ENCODE data around the gene MPPED1. TPM values are rescaled to one million over a fixed set of nuclear protein-coding genes. Genes with fewer than 3 reads are reported as not detected.

MPPED1 gene
- polyA plus RNA-seq, 1 experiment = not detected

- peaks cover 25% of the 10 kb centered on the region for H3K9me3 ChIP-seq (ENCODE audit: control insufficient read depth, insufficient read depth, low read length)
- no peak for DNase-seq (ENCODE audit: low read depth, low spot score)
- ChIA-PET POLR2A (no interaction called here), CTCF (interaction anchor here (0.6 kb wide), 1 partner anchor 45 kb away, joined by 4 read pairs; no protein-coding TSS in a partner anchor)
- no peak for TF ChIP-seq CTCF (IDR thresholded peaks at IDR 0.05; ENCODE audit: low read depth, low read length)
- H3K27me3 ChIP-seq (ENCODE audit: control insufficient read depth, insufficient read depth, low read length) = peaks cover 2% of the 10 kb centered on the region
- no peak overlapping the region for H3K27ac ChIP-seq (ENCODE audit: low read depth, low read length)
- H3K4me3 ChIP-seq (ENCODE audit: low read depth, low read length) = no peak overlapping the region
Observed at GRCh38 chr22:43479301-43479950, 67.6 kb downstream of the MPPED1 start.

DNA sequence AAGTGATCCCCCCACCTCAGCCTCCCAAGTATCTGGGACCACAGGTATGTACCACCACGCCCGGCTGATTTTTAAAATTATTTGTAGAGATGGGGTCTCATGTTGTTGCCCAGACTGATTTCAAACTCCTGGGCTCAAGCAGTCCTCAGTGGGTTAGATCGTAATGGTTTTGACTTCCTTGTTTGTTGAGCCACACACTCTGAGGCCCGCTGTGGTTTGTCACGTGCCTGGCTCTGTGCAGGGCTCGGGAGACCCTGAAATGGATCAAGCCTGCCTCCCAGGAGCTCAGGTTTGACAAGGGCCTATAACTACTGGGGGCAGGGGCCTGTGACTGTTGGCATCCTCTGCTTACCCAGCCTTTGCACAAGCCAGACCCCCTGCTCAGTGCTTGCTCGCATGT lies 68.1 kb downstream of the MPPED1 start:
- TF ChIP-seq CTCF (IDR thresholded peaks at IDR 0.05; ENCODE audit: low read depth, low read length) = no peak
- CTCF ChIA-PET = interaction anchor here (0.6 kb wide), 1 partner anchor 44 kb away, joined by 4 read pairs; no protein-coding TSS in a partner anchor
- H3K9me3 ChIP-seq (ENCODE audit: control insufficient read depth, insufficient read depth, low read length) = peaks cover 23% of the 10 kb centered on the region
- no peak for DNase-seq (ENCODE audit: low read depth, low spot score)
- H3K4me3 ChIP-seq (ENCODE audit: low read depth, low read length) = no peak overlapping the region
- no peak overlapping the region for H3K27ac ChIP-seq (ENCODE audit: low read depth, low read length)
- H3K27me3 ChIP-seq (ENCODE audit: control insufficient read depth, insufficient read depth, low read length) = peaks cover 2% of the 10 kb centered on the region
- POLR2A ChIA-PET = no interaction called here

GRCh38 chr22:43481568-43482317 lies 69.9 kb downstream of the MPPED1 start:
- no peak for DNase-seq (ENCODE audit: low read depth, low spot score)
- TF ChIP-seq CTCF (IDR thresholded peaks at IDR 0.05; ENCODE audit: low read depth, low read length) = no peak
- peaks cover 2% of the 10 kb centered on the region for H3K27me3 ChIP-seq (ENCODE audit: control insufficient read depth, insufficient read depth, low read length)
- CTCF ChIA-PET = no interaction called here
- H3K4me3 ChIP-seq (ENCODE audit: low read depth, low read length) = no peak overlapping the region
- H3K9me3 ChIP-seq (ENCODE audit: control insufficient read depth, insufficient read depth, low read length) = peaks cover 33% of the 10 kb centered on the region
- POLR2A ChIA-PET = no interaction called here
- no peak overlapping the region for H3K27ac ChIP-seq (ENCODE audit: low read depth, low read length)

GRCh38 chr22:43482318-43482625 lies 70.5 kb downstream of the MPPED1 start:
- H3K27me3 ChIP-seq (ENCODE audit: control insufficient read depth, insufficient read depth, low read length) = peaks cover 2% of the 10 kb centered on the region
- peaks cover 38% of the 10 kb centered on the region for H3K9me3 ChIP-seq (ENCODE audit: control insufficient read depth, insufficient read depth, low read length)
- H3K4me3 ChIP-seq (ENCODE audit: low read depth, low read length) = no peak overlapping the region
- no peak for TF ChIP-seq CTCF (IDR thresholded peaks at IDR 0.05; ENCODE audit: low read depth, low read length)
- POLR2A ChIA-PET = no interaction called here
- no peak overlapping the region for H3K27ac ChIP-seq (ENCODE audit: low read depth, low read length)
- CTCF ChIA-PET = no interaction called here
- DNase-seq (ENCODE audit: low read depth, low spot score) = no peak

- Histone ChIP-seq H3K4me3 (ENCODE audit: low read depth, low read length) (no peak overlapping the region), H3K9me3 (ENCODE audit: control insufficient read depth, insufficient read depth, low read length) (peaks cover 47% of the 10 kb centered on the region), H3K27ac (ENCODE audit: low read depth, low read length) (no peak overlapping the region), H3K27me3 (ENCODE audit: control insufficient read depth, insufficient read depth, low read length) (peaks cover 2% of the 10 kb centered on the region)
- CTCF ChIA-PET = no interaction called here
- DNase-seq (ENCODE audit: low read depth, low spot score) = no peak
- no peak for TF ChIP-seq CTCF (IDR thresholded peaks at IDR 0.05; ENCODE audit: low read depth, low read length)
- POLR2A ChIA-PET = no interaction called here
Observed at GRCh38 chr22:43483266-43483665, 71.5 kb downstream of the MPPED1 start.

Measured in AG04450 (cell line).